ENCODE results near the gene RABEPK.

The RABEPK gene

GRCh38 chr9:125268394-125269013 lies 68.2 kb downstream of the RABEPK start:
- TF ChIP-seq CTCF (conservative IDR thresholded peaks at IDR 0.05; ENCODE audit: control insufficient read depth, insufficient read depth, low read depth, low read length), result no peak
- no peak for DNase-seq (ENCODE audit: low read depth)
- H3K4me3 ChIP-seq (ENCODE audit: control insufficient read depth, low read depth, low read length), result no peak overlapping the region

GRCh38 chr9:125269014-125269397 lies 68.7 kb downstream of the RABEPK start:
- no peak for DNase-seq (ENCODE audit: low read depth)
- H3K4me3 ChIP-seq (ENCODE audit: control insufficient read depth, low read depth, low read length), result no peak overlapping the region
- TF ChIP-seq CTCF (conservative IDR thresholded peaks at IDR 0.05; ENCODE audit: control insufficient read depth, insufficient read depth, low read depth, low read length), result no peak

- no peak for DNase-seq (ENCODE audit: low read depth)
- TF ChIP-seq CTCF (conservative IDR thresholded peaks at IDR 0.05; ENCODE audit: control insufficient read depth, insufficient read depth, low read depth, low read length), result no peak
- no peak overlapping the region for H3K4me3 ChIP-seq (ENCODE audit: control insufficient read depth, low read depth, low read length)
Observed at GRCh38 chr9:125271081-125271480, 70.7 kb downstream of the RABEPK start.

- DNase-seq (ENCODE audit: low read depth), result no peak
- no peak overlapping the region for H3K4me3 ChIP-seq (ENCODE audit: control insufficient read depth, low read depth, low read length)
- TF ChIP-seq CTCF (conservative IDR thresholded peaks at IDR 0.05; ENCODE audit: control insufficient read depth, insufficient read depth, low read depth, low read length), result no peak
Observed at GRCh38 chr9:125272697-125273096, 72.4 kb downstream of the RABEPK start.

- DNase-seq (ENCODE audit: low read depth), result no peak
- no peak overlapping the region for H3K4me3 ChIP-seq (ENCODE audit: control insufficient read depth, low read depth, low read length)
- TF ChIP-seq CTCF (conservative IDR thresholded peaks at IDR 0.05; ENCODE audit: control insufficient read depth, insufficient read depth, low read depth, low read length), result no peak
Observed at GRCh38 chr9:125276771-125277170, 76.4 kb downstream of the RABEPK start.

GRCh38 chr9:125277411-125277810 lies 77.1 kb downstream of the RABEPK start:
- no peak for DNase-seq (ENCODE audit: low read depth)
- TF ChIP-seq CTCF (conservative IDR thresholded peaks at IDR 0.05; ENCODE audit: control insufficient read depth, insufficient read depth, low read depth, low read length), result no peak
- no peak overlapping the region for H3K4me3 ChIP-seq (ENCODE audit: control insufficient read depth, low read depth, low read length)

GRCh38 chr9:125280945-125281344 lies 80.6 kb downstream of the RABEPK start:
- no peak overlapping the region for H3K4me3 ChIP-seq (ENCODE audit: control insufficient read depth, low read depth, low read length)
- DNase-seq (ENCODE audit: low read depth), result no peak
- no peak for TF ChIP-seq CTCF (conservative IDR thresholded peaks at IDR 0.05; ENCODE audit: control insufficient read depth, insufficient read depth, low read depth, low read length)

Data from fibroblast of mammary gland (primary cell).